ENCODE measurements around the gene DRC3. TPM values are rescaled to one million over a fixed set of nuclear protein-coding genes. Genes with fewer than 3 reads are reported as not detected.
A peak's percentile ranks its signal among the peaks of the same experiment; 100 is the strongest.

Gene DRC3
- total and polyA plus RNA-seq, 2 experiments from 2014 or later: 1.1 to 1.8 TPM

DNA sequence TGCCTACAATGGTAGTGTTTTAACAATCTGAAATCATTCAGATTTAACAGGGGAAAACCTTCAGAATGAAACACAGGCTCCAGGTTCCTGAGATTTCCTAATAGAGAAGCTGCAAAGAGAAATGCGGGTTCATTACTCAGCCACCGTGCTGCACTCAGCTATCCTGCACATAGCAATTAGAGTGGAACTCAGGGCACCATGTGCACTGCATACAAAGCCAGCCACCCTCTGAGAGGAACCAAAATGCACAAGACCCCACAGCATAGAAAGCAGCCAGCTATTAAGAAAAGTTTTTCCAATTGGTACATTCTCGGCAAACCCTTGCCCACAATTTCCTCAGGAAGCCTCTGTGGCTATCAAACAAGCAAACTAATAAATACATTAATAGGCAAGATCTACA, 37.9 kb upstream of the DRC3 start:
- Histone ChIP-seq H3K36me3 (replicated peaks; ENCODE audit: insufficient read depth, low read depth) (no peaks in the 10 kb centered on the region), H4K20me1 (ENCODE audit: insufficient read depth, poor library complexity, severe bottlenecking) (no peaks in the 10 kb centered on the region), H3K27ac (peak overlapping the region; percentile 61), H3K79me2 (peaks cover 76% of the 10 kb centered on the region), H3K4me1 (ENCODE audit: insufficient read depth) (peaks cover 31% of the 10 kb centered on the region), H3K9me3 (ENCODE audit: low read depth) (no peaks in the 10 kb centered on the region), H3K4me2 (no peak overlapping the region), H3K4me3 (no peak overlapping the region), H3K27me3 (no peaks in the 10 kb centered on the region), H2AFZ (no peak overlapping the region), H3K9me2 (replicated peaks; ENCODE audit: insufficient read depth) (no peaks in the 10 kb centered on the region)
- no peak for DNase-seq (ENCODE audit: low spot score)
- TF ChIP-seq EZH2 (IDR thresholded peaks at IDR 0.05; ENCODE audit: borderline replicate concordance) (no peak), EZH2phosphoT487 (IDR thresholded peaks at IDR 0.05; ENCODE audit: low read depth, severe bottlenecking, unreplicated experiment) (no peak)
- TF ChIP-seq, protein P1, sequence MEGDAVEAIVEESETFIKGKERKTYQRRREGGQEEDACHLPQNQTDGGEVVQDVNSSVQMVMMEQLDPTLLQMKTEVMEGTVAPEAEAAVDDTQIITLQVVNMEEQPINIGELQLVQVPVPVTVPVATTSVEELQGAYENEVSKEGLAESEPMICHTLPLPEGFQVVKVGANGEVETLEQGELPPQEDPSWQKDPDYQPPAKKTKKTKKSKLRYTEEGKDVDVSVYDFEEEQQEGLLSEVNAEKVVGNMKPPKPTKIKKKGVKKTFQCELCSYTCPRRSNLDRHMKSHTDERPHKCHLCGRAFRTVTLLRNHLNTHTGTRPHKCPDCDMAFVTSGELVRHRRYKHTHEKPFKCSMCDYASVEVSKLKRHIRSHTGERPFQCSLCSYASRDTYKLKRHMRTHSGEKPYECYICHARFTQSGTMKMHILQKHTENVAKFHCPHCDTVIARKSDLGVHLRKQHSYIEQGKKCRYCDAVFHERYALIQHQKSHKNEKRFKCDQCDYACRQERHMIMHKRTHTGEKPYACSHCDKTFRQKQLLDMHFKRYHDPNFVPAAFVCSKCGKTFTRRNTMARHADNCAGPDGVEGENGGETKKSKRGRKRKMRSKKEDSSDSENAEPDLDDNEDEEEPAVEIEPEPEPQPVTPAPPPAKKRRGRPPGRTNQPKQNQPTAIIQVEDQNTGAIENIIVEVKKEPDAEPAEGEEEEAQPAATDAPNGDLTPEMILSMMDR (IDR thresholded peaks at IDR 0.05; ENCODE audit: poor library complexity): no peak
- WGBS (ENCODE audit: low lambda C conversion rate, missing lambda C conversion rate): 81% methylated on average over 3 of the region's 3 CpGs

DNA sequence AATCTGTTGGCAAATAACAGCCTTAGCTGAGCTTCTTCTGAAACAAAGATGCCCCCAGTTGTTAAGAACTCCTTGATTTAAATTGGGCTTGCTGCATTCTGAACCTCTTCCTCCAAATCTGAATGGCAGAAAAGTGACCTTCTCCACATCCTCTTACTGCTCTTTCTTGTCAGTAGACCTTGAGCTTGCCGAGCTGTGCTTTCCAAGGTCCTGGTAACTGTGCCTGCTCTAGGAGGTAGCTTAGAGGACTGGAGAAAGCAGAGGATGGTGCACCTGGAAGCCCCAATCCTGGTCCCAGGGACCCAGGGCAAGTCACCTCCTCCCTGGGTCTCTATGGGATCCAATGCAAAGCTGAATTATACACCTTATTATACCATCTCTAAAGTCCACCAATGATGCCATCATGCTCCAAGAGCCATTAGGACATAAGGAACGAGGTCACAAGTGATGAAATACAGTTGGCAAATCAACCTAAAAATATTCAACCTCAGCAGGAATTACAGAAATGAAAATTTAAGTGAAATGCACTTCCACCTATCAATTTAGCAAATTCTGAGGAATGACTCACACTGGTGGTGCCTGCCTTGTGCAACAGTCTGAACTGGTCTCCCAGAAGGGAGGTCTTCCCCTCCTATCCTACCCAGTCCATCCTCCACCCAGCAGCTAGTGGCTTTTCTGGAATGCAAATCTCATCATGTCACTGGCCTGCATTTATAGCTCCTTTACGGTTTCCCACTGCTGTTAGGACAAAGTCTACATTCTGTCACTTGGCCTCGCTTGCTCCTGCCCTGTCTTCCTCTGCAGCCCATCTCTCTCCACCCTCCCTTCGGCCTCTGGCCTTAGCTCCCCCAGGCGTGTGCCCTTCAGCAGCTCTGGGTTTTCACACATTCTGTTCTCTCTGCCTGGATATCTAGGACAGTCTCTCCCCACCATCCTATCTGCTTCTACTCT, 37.1 kb upstream of the DRC3 start:
- H3K9me3 ChIP-seq (ENCODE audit: low read depth): no peaks in the 10 kb centered on the region
- H3K36me3 ChIP-seq (replicated peaks; ENCODE audit: insufficient read depth, low read depth): no peaks in the 10 kb centered on the region
- peak overlapping the region; percentile 21 for H3K4me2 ChIP-seq
- H3K27ac ChIP-seq: peak overlapping the region; percentile 61
- DNase-seq (ENCODE audit: low spot score): peak; percentile 76
- no peak overlapping the region for H3K4me3 ChIP-seq
- no peaks in the 10 kb centered on the region for H4K20me1 ChIP-seq (ENCODE audit: insufficient read depth, poor library complexity, severe bottlenecking)
- no peak overlapping the region for H2AFZ ChIP-seq
- no peaks in the 10 kb centered on the region for H3K9me2 ChIP-seq (replicated peaks; ENCODE audit: insufficient read depth)
- H3K79me2 ChIP-seq: peaks cover 80% of the 10 kb centered on the region
- H3K27me3 ChIP-seq: no peaks in the 10 kb centered on the region
- H3K4me1 ChIP-seq (ENCODE audit: insufficient read depth): peaks cover 36% of the 10 kb centered on the region
- 45% methylated on average over 6 of the region's 6 CpGs for WGBS (ENCODE audit: low lambda C conversion rate, missing lambda C conversion rate)
- TF ChIP-seq EZH2phosphoT487 (IDR thresholded peaks at IDR 0.05; ENCODE audit: low read depth, severe bottlenecking, unreplicated experiment) (no peak), EZH2 (IDR thresholded peaks at IDR 0.05; ENCODE audit: borderline replicate concordance) (no peak)
- TF ChIP-seq, protein P1 (IDR thresholded peaks at IDR 0.05; ENCODE audit: poor library complexity): no peak

DNA sequence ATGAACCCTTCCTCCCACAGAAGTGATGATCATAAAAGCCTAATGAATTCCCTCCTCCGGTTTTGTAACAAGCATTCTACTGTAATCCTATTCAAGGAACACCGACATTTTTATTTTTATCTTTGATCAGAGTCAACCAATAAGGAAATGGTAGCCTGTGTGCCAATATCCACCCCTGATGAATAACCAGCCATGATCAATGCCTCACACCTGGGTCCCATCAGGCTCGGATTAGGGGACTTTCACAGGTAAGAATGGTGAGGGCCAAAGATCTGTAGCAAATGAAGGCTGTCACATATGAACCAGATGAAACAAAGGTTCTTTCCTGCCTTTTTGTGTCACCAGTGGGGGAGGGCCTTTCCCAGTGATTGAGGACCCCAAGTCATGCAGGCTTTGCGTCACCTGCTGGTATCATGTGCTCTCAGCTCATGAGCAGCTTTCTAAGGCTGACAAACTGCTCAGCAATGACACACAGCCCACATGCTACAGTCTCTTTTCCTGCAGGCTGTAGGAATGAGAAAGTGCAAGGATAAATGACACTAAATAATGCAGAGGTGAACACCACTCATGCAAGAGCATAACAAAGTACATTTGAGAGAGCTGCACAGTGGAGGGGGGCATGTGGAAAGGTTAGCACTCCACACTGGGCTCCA, 35.3 kb upstream of the DRC3 start:
- Histone ChIP-seq H3K9me3 (ENCODE audit: low read depth) (no peaks in the 10 kb centered on the region), H3K4me1 (ENCODE audit: insufficient read depth) (peaks cover 50% of the 10 kb centered on the region), H3K4me2 (no peak overlapping the region), H3K27ac (peak overlapping the region; percentile 58), H3K79me2 (peaks cover 76% of the 10 kb centered on the region), H4K20me1 (ENCODE audit: insufficient read depth, poor library complexity, severe bottlenecking) (no peaks in the 10 kb centered on the region), H3K4me3 (no peak overlapping the region), H3K9me2 (replicated peaks; ENCODE audit: insufficient read depth) (no peaks in the 10 kb centered on the region), H3K36me3 (replicated peaks; ENCODE audit: insufficient read depth, low read depth) (no peaks in the 10 kb centered on the region), H2AFZ (no peak overlapping the region), H3K27me3 (no peaks in the 10 kb centered on the region)
- TF ChIP-seq EZH2 (IDR thresholded peaks at IDR 0.05; ENCODE audit: borderline replicate concordance) (no peak), EZH2phosphoT487 (IDR thresholded peaks at IDR 0.05; ENCODE audit: low read depth, severe bottlenecking, unreplicated experiment) (no peak)
- TF ChIP-seq, protein P1 (IDR thresholded peaks at IDR 0.05; ENCODE audit: poor library complexity): no peak
- WGBS (ENCODE audit: low lambda C conversion rate, missing lambda C conversion rate): 84% methylated on average over 4 of the region's 4 CpGs
- no peak for DNase-seq (ENCODE audit: low spot score)
